Astrocyte (in vitro differentiated cells and primary cell): ENCODE measurements around the gene PRR36. TPM values are rescaled to one million over a fixed set of nuclear protein-coding genes. Genes with fewer than 3 reads are reported as not detected.
"Not testable (repeated sequence)": the region's sequence is repeated elsewhere in the genome, so short reads cannot be mapped to it uniquely, and the experiment has no call there.

Experiments
- DNase-seq: peaks from one replicate; pipeline ENCODE4 v3.0.0-alpha.2; 2010; ENCODE audit warnings: low read depth
- FAIRE-seq: peaks from 2 replicates; lab custom pipeline; 2011; peaks lifted over from hg19 to GRCh38; lab: Jason Lieb, UNC
- H2AFZ ChIP-seq: 2 replicates; pipeline ENCODE4 v1.6.0; 2012; ENCODE audit warnings: low read depth, low read length, inconsistent platforms
- H3K27ac ChIP-seq: 2 replicates; pipeline ENCODE4 v1.5.1; 2011; ENCODE audit warnings: low read depth, low read length, inconsistent platforms
- H3K27me3 ChIP-seq: 2 replicates; pipeline ENCODE4 v1.6.0; 2011; ENCODE audit warnings: low read length, inconsistent platforms; ENCODE audit not compliant: insufficient read depth
- H3K36me3 ChIP-seq: 2 replicates; pipeline ENCODE4 v1.5.1; 2011; ENCODE audit warnings: low read length, inconsistent platforms; ENCODE audit not compliant: insufficient read depth
- H3K4me1 ChIP-seq: 2 replicates; pipeline ENCODE4 v1.5.1; 2011; ENCODE audit warnings: low read length, inconsistent platforms; ENCODE audit not compliant: insufficient read depth
- H3K4me2 ChIP-seq: 2 replicates; pipeline ENCODE4 v1.6.0; 2012; ENCODE audit warnings: low read length, inconsistent platforms
- H3K4me3 ChIP-seq: 2 replicates; pipeline ENCODE4 v1.5.1; 2011; ENCODE audit warnings: low read depth, mild to moderate bottlenecking, low read length, inconsistent platforms; ENCODE audit not compliant: insufficient read depth
- H3K79me2 ChIP-seq: 2 replicates; pipeline ENCODE4 v1.6.0; 2012; ENCODE audit warnings: mild to moderate bottlenecking, low read length, inconsistent platforms; ENCODE audit not compliant: insufficient read depth
- H3K9ac ChIP-seq: 2 replicates; pipeline ENCODE4 v1.6.0; 2012; ENCODE audit warnings: mild to moderate bottlenecking, low read length, inconsistent platforms
- H3K9me3 ChIP-seq: 2 replicates; pipeline ENCODE4 v1.5.1; 2012; ENCODE audit warnings: low read depth, mild to moderate bottlenecking, low read length, inconsistent platforms; ENCODE audit not compliant: insufficient read depth
- H4K20me1 ChIP-seq: 2 replicates; pipeline ENCODE4 v1.6.0; 2012; ENCODE audit warnings: low read length, inconsistent platforms; ENCODE audit not compliant: insufficient read depth
- H3K27ac Mint-ChIP-seq: one replicate; pipeline ENCODE4 v1.8.0; 2021; ENCODE audit warnings: mild to moderate bottlenecking, mixed read lengths; ENCODE audit not compliant: unreplicated experiment
- H3K27me3 Mint-ChIP-seq: one replicate; pipeline ENCODE4 v1.8.0; 2021; ENCODE audit warnings: low read depth, mixed read lengths; ENCODE audit not compliant: unreplicated experiment
- H3K36me3 Mint-ChIP-seq: one replicate; pipeline ENCODE4 v1.8.0; 2021; ENCODE audit warnings: low read depth, mixed read lengths; ENCODE audit not compliant: unreplicated experiment
- H3K4me1 Mint-ChIP-seq: one replicate; pipeline ENCODE4 v1.8.0; 2021; ENCODE audit warnings: low read depth, mixed read lengths; ENCODE audit not compliant: unreplicated experiment
- H3K4me3 Mint-ChIP-seq: one replicate; pipeline ENCODE4 v1.8.0; 2021; ENCODE audit warnings: mild to moderate bottlenecking, moderate library complexity, mixed read lengths; ENCODE audit not compliant: unreplicated experiment
- H3K9me3 Mint-ChIP-seq: one replicate; pipeline ENCODE4 v1.8.0; 2021; ENCODE audit warnings: mild to moderate bottlenecking, mixed read lengths; ENCODE audit not compliant: unreplicated experiment
- CTCF ChIP-seq: IDR thresholded peaks from 2 replicates; pipeline ENCODE4 v1.5.1; 2011; ENCODE audit warnings: low read depth, mild to moderate bottlenecking, inconsistent platforms, low read length, moderate library complexity; ENCODE audit not compliant: insufficient read depth
- EZH2 ChIP-seq: IDR thresholded peaks from 2 replicates; pipeline ENCODE4 v1.6.1; 2012; ENCODE audit warnings: mild to moderate bottlenecking, low read length, inconsistent platforms; ENCODE audit not compliant: insufficient read depth
- total RNA-seq: library from RNA; stranded (reverse); gene quantifications from 2 replicates; pipeline ENCODE4 v1.2.1, GENCODE V29; 2021

Gene PRR36
- total RNA-seq, 1 donor from 2014 or later: 1.3 TPM

GRCh38 chr19:7860714-7861618 lies 13.2 kb downstream of the PRR36 start:
- Histone ChIP-seq H3K79me2 (no peaks in the 10 kb centered on the region), H3K27ac (no peak overlapping the region), H3K4me1 (no peaks in the 10 kb centered on the region), H3K9ac (no peak overlapping the region), H3K4me3 (no peak overlapping the region), H2AFZ (no peak overlapping the region), H3K4me2 (no peak overlapping the region), H3K36me3 (no peaks in the 10 kb centered on the region), H3K27me3 (peaks cover 4% of the 10 kb centered on the region), H4K20me1 (peaks cover 18% of the 10 kb centered on the region), H3K9me3 (no peaks in the 10 kb centered on the region)
- Mint-ChIP-seq H3K36me3 (peaks cover 2% of the 10 kb centered on the region), H3K27me3 (peaks cover 20% of the 10 kb centered on the region), H3K27ac (no peak overlapping the region), H3K9me3 (no peaks in the 10 kb centered on the region), H3K4me3 (no peak overlapping the region), H3K4me1 (peaks cover 2% of the 10 kb centered on the region)
- FAIRE-seq (no peak), DNase-seq (no peak)
- no peak for TF ChIP-seq CTCF
- TF ChIP-seq EZH2: no peak

GRCh38 chr19:7859831-7860713 lies 14.1 kb downstream of the PRR36 start:
- Histone ChIP-seq H3K27me3 (no peaks in the 10 kb centered on the region), H3K4me1 (no peaks in the 10 kb centered on the region), H3K36me3 (no peaks in the 10 kb centered on the region), H4K20me1 (peaks cover 13% of the 10 kb centered on the region), H3K4me2 (no peak overlapping the region), H3K79me2 (no peaks in the 10 kb centered on the region), H3K27ac (no peak overlapping the region), H3K4me3 (no peak overlapping the region), H2AFZ (no peak overlapping the region), H3K9me3 (no peaks in the 10 kb centered on the region), H3K9ac (no peak overlapping the region)
- TF ChIP-seq EZH2: no peak
- TF ChIP-seq CTCF: no peak
- Mint-ChIP-seq H3K4me3 (no peak overlapping the region), H3K9me3 (no peaks in the 10 kb centered on the region), H3K36me3 (peaks cover 2% of the 10 kb centered on the region), H3K27me3 (peaks cover 17% of the 10 kb centered on the region), H3K27ac (no peak overlapping the region), H3K4me1 (peaks cover 2% of the 10 kb centered on the region)
- FAIRE-seq: no peak
- no peak for DNase-seq

GRCh38 chr19:7859087-7859486 lies 15.1 kb downstream of the PRR36 start:
- H3K4me2 ChIP-seq, H3K27me3 Mint-ChIP-seq, H3K36me3 ChIP-seq, H3K9me3 ChIP-seq, H3K4me1 ChIP-seq, H3K27ac ChIP-seq, H3K4me3 ChIP-seq, H2AFZ ChIP-seq, DNase-seq, H3K9ac ChIP-seq, FAIRE-seq, H3K27ac Mint-ChIP-seq, H4K20me1 ChIP-seq, H3K79me2 ChIP-seq, H3K4me3 Mint-ChIP-seq, H3K4me1 Mint-ChIP-seq, H3K36me3 Mint-ChIP-seq, H3K27me3 ChIP-seq, H3K9me3 Mint-ChIP-seq: not testable (repeated sequence)
